GM19193 (cell line): Measurements from ENCODE around the gene GRIK3.

ENCODE experiments used
- POLR2A ChIP-seq: IDR thresholded peaks from 4 replicates; pipeline ENCODE4 v1.6.1; 2011; ENCODE audit not compliant: insufficient read depth, insufficient read length; ENCODE audit errors: extremely low read depth

The GRIK3 gene

DNA sequence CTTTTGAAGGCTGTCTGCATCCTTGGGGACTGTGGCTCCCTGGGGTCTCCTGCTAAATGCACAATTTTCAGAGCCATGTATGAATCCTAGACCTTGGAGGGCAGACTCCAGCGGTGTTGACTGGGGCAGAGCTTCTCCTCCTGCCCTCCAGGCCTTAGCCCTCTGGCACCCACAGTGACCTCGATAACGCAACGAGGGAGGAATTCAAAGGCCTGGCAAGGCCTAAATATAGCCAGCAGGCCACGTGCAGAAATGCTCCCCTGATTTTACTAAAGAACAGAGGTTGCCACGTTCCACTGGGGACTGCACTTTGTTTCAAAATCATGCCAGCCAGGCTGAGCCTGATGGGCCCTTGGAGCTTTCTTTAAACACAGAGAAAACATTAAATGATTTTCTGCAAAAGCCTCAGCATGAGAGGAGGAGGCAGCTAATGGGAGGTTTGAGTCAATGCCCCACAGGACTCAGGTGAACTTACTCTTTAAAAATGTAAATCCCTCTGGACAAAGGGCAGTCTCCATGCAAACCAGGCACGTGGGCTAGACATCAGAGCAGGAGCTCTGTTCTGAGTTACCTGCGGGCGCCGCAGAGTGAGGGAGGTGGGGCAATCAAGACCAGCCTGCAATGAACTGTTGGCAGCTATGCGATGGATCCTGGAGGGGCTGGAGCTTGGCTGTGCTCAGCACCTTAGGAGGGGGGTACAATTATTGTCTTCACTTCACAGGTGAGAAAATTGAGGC lies 28.0 kb downstream of the GRIK3 start:
- no peak for TF ChIP-seq POLR2A

DNA sequence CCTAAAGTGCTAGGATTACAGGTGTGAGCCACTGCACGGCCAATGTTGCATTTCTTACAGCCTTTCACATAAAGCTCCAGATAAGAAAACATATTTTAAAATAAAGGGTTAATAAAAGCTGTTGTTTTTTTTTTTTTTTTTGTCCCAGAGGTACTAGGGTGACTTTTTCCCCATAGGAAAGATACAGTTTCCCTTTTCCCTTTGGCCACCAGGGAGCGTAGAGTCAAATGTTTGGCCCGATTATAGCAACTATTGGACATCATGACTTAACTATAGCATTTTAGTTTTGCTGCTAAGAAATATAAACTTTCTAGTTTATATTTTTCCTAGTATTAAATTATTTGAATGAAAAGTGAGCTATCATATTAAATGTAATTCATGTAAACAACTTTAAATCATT lies 31.4 kb downstream of the GRIK3 start:
- no peak for TF ChIP-seq POLR2A

DNA sequence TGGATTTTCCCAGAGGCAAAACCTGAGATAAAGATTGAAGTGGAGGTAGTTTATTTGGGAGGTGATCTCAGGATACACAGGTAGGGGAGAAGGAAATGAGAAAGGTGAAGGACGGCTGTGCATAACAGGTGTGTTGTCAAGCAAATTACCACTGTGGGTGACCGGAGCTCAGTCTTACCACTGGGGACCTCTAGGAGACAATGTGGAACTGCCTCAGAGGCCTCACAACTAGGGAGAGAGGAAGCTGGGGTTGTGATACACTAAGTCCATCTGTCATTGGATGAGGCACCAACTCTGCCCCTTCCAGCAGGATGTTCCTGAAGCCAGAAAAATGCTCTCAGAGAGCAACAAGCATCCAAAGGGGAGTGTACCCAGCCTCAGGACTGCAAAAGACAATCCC lies 32.6 kb downstream of the GRIK3 start:
- TF ChIP-seq POLR2A, result no peak

DNA sequence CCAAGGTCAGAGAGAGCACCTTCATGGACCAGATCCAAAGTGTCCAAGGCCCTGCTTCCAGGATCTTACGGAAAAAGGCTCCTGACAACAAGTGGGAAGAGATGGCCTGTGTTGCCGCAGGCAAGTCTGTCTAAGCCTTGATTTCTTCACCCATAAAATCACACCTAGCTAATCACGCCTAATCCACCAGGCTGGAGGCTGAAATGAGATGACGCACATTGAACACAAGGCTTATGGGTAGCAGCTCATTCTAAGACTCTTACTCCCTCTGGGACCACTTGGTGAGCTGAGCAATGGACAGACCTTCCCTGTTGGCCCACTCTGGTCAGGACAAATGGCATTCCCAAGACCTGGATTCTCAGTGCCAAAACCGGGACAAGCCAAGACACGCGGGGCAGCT lies 38.2 kb downstream of the GRIK3 start:
- no peak for TF ChIP-seq POLR2A

DNA sequence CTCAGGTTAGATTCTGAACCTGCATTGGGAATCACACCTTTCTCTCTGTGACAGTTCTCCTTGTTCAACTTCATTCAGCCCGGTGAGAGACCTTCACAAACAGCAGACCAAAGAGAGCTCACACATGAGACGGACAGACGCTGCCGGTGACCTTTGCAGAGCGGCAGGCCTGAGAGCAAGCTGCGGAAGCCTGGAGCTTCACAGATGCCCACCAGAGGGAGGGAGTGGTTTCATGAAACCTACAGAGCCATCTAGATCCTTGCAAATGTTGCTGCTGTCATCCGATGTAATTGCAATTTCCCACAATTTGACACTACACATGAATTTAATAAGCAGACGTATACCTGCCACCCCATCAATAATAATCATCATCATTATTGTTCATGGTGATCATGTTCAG lies 39.4 kb downstream of the GRIK3 start:
- no peak for TF ChIP-seq POLR2A

DNA sequence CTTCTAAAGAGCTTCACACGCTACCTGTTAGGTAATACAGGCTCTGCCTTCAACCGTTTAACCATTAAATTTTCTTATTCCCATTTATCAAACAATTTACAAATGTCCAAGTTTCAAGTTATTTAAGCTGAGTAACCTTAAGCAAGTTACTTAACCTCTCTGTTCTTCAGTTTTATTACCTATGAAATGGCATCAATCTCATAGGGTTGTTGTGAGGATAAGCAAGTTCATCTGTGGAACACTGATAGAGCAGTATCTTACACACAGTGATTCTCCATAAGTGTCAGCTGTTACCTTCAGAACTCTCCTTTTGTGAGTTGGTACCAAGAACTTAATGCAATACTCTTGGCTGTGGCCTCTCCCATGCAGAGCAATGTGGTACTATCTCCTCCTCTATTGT lies 40.0 kb downstream of the GRIK3 start:
- no peak for TF ChIP-seq POLR2A

DNA sequence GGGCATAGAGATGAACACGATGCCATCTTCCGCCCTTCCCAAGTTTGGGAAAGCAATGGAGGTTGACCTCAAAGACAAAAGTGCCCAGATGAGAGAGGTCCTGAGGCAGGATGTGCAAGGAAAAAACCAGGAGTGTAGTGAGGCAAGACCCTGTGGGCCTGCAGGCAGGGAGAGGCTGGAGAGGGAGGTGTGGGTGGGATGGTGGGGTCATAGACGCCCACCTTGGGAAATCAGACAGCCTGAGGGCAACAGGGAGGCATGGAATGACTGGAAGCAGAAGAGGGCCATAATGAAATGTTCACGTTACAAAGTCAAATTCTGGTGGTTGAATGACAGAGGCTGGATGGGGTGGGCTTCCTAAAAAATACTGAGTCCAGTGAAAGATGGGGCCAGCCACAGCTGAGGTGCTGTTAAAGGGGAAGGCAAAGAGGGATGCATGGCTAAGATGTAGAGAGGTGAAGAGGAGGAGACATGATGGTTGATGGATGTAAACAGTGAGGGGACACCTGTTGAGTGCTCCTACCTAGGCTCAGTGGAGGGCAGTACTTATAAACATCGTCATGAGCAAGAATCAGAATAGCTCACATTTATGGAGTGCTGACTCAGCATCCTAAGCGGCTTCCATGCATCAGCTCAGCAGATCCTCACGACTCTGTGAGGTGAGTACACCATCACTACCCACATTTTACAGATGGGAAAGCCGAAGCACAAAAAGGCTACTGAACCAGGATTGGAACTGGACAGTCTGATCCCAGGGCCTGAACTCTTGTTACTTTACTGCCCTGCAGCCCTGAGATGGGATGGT lies 42.0 kb downstream of the GRIK3 start:
- no peak for TF ChIP-seq POLR2A

DNA sequence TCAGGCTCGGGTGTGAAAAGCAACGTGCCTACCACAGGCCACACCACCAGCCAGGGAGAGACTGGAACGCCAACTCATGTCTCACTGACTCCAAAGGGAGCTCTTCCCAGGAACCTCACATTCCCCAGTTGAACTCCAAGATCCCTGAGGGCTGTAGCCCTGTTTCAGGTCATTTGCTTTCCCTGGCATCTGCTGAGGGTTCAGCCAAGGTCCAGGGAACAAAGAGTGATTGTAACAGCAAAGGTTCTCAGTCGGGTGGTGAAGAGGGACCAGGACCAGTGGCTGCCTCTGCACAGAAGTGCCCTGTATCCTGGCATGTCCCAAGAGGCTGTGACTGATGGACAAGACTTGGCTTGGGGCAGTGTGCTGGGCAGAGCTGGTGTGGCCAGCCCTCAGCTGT lies 42.8 kb downstream of the GRIK3 start:
- no peak for TF ChIP-seq POLR2A

DNA sequence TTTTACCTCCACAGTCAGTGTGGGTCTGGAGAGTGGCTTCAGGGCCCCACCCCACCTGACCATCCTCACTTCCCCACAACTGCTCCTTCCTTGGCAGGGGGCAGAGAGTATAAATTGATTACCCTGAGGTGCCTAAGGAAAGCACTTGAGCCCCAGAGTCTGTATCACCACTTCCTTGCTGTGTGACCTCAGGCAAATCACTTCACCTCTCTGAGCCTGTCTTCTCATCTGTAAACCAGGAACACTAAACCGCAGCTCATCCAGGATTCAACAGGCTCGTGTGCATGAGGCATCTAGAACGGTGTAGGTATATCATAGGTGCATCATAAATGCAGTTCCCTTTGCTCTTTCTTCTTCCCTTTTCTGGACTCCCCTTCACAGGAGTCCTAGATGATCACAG lies 43.4 kb downstream of the GRIK3 start:
- no peak for TF ChIP-seq POLR2A

DNA sequence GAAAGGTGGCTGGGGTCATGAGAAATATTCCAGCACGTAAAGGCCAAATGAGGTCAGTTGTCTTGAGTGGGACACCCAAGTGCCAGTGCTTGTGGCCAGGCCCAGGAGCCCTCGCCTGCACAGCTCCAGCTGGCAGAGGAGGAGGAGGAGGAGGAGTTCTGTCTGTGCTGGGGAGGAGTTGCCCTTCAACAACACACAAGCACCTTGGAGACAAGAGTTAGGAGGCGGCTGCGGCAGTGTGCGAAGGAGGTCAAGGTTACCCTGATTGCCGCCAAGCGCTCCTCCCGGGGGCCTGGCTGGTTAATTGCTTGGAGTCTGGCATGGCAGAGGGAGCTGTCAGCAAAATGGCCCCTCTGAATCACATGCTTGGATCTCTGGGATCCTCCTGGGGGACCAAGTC lies 45.1 kb downstream of the GRIK3 start:
- no peak for TF ChIP-seq POLR2A

DNA sequence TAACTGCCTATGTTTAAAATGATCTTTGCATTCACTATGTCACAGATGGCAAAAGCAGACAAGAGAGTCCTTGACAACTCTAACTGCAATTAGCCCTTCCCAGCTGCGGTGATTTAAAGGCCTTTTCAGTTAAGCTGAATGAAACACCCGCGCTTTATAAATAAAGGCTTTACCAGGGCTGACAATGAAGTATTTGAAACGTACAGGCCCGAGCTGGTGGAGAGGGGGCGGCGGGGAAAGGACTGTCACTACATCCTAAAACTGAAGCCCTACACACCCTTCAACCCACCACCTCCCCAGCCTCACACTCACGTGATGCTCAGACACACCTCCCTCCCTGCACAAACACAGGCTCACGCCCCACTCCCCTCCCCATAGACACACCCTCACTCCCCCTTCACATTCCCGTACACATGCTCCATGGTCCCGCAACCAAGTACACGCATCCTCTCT lies 45.5 kb downstream of the GRIK3 start:
- no peak for TF ChIP-seq POLR2A

DNA sequence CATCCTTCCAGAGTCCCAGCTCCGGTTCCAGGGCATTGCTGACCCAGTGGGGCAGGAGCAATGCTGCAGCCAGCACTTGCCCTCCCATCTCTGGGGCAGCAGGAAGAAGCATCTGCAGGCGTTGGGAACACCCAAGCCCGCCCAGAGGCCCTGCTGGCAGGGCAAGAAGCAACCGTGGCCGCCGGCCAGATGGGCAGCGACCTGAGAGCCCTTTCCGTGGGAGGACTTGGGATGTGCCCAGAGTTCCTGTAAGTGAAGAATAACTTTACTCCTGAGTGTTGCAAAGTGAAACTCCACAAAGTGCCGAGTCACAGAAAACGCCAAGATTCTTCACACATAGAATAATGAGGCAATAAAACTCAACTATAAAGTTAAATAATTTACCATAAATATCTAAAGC lies 46.0 kb downstream of the GRIK3 start:
- TF ChIP-seq POLR2A, result no peak

DNA sequence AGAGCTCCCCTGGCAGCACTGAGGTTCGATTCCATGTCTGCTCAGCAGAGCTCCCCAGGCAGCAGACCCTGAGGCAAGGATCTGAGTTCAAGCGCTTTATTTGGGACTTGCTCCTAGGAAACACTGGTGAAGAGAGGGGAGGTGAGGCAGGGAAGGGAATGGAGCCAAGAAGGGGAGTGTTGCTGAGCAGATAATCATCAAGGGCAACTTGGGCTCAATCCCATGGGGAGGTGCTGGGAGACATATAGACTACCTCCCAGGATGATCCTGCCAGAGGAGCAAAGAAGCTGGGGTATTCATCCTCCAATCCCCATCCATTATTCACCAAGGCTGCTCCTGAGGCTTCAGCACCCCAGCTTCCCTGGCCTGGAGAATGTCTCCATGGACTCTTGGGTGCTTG lies 47.0 kb downstream of the GRIK3 start:
- no peak for TF ChIP-seq POLR2A

DNA sequence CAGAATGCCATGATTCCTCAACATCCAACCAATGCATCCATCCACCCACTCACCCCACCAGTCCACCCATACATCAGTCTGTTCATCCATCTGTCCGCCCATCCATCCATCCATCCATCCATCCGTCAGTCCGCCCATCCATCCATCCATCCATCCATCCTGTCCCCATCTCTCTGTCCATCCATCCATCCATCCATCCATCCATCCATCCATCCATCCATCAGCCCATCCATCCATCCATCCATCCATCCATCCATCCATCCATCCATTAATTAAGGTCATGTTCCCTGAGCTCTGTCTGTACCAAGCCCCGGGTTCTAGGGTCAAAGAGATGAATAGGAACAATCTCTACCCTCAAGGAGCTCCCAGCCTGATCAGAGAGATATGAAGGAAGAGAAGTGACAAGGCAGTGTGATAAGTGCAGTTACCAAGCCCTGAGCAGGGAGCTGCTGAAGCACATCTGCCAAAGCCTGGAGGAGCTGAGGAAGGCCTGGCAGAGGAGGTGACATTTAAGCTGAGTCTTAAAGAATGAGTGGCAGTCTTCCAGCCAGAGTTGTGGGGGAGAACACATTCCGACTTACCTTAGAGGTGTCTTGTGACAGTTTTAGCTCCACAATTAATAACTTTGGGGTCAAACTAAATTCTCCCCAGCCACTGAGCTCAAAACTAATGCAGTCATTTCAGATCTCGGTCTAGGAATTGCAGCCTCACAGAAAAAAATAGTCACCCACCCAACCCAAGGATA lies 47.9 kb downstream of the GRIK3 start:
- TF ChIP-seq POLR2A, result no peak

DNA sequence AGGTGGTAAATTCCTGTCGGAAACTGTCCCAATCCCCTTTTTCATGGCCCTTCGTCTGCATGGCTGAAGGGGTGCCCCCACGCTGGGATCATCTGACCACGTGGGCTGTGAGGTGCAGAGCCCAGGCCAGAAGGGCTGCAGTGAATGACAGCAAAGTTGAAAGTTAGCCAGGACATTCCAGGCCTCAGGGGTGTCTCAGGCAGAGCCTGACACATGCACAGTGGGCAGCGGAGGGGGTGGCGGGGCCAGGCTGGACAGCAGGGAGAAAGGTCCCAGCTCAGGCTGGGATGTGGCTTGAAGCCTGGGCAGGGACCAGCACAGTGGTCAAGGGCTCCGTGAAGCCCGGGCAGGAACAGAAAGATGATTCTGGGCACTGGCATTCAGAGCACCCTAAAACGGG lies 49.6 kb downstream of the GRIK3 start:
- no peak for TF ChIP-seq POLR2A

DNA sequence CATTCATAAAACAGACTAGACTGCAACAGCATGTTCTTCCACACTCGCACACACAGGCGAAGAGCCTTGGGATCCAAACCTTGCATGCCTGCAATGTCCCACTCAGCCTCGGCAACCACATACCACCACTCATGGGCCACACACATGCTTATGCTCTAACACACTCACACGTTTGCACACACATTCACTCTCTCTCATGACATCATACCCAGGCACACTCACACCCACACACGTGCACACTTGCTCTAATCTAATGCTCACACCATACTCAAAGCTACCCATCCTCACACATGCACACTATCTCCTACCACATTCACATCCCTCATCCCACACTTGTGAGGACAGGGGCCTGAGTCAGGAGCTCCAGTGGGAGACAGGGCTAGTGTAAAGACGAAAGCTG lies 50.3 kb downstream of the GRIK3 start:
- no peak for TF ChIP-seq POLR2A

DNA sequence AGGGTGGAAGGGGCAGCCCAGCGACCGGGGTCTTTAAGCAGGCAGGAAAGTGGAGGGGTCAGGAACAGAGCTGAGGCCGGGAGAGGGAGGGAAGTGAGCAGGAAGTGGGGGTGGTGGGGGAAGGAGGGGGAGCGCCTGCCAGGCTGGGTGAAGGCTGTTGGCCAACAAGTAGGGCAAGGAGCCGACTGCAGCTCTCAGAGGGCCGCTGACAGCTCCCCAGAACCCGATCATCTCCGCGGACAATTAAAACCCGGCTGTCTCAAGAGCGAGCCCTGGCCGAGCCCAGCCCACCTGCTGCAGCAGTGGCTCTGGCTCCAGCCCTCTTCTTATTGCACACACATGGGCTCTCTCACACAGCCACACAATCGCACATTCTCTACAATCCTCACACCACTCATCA lies 51.6 kb downstream of the GRIK3 start:
- TF ChIP-seq POLR2A, result no peak
